Esophagus mucosa (tissue), 1 donor: ENCODE measurements around the gene SRPRA. TPM values are rescaled to one million over a fixed set of nuclear protein-coding genes. Genes with fewer than 3 reads are reported as not detected.
A peak's percentile ranks its signal among the peaks of the same experiment; 100 is the strongest.

Source experiments
- ATAC-seq: fragments of 200-7000 bp; cut with Tn5 transposase; one replicate; pipeline ENCODE4 v1.9.1; 2020
- total RNA-seq: library from RNA; stranded (reverse); gene quantifications from one replicate; pipeline ENCODE4 v1.2.4, GENCODE V29; 2023
- donor health status: DM: yes; HTN: yes; CAD: no.

Gene SRPRA
- total RNA-seq, 1 donor from 2014 or later = 49.0 TPM

GRCh38 chr11:126229858-126230540 lies 38.7 kb downstream of the SRPRA start:
- ATAC-seq = no peak

DNA sequence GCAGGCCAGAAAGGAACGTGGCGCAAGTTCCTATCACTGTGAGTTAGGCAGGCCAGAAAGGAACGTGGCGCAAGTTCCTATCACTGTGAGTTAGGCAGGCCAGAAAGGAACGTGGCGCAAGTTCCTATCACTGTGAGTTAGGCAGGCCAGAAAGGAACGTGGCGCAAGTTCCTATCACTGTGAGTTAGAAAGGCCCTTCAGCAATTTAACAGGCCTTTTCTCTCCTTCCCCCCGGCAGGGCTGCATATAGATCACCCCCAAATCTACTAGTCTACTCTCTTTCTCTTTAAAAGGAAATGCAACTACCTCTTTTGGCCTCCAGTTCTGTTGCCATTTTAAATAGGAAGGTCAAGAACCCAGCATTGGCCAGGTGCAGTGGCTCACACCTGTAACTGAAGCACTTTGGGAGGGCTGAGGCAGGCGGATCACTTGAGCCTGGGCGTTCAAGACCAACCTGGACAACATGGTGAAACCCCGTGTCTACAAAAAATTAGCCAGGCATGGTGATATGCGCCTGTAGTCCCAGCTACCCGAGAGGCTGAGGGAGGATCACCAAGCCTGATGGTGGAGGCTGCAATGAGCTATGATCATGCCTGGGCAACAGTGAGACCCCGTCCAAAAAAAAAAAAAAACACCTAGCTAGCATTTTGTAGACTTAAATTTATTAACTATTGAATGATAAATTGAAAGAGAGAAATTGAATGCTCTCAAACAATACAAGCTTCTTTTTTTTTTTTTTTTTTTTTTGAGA lies 42.2 kb downstream of the SRPRA start:
- no peak for ATAC-seq

- ATAC-seq = peak; percentile 51
Observed at GRCh38 chr11:126225295-126225665, 43.4 kb downstream of the SRPRA start.

DNA sequence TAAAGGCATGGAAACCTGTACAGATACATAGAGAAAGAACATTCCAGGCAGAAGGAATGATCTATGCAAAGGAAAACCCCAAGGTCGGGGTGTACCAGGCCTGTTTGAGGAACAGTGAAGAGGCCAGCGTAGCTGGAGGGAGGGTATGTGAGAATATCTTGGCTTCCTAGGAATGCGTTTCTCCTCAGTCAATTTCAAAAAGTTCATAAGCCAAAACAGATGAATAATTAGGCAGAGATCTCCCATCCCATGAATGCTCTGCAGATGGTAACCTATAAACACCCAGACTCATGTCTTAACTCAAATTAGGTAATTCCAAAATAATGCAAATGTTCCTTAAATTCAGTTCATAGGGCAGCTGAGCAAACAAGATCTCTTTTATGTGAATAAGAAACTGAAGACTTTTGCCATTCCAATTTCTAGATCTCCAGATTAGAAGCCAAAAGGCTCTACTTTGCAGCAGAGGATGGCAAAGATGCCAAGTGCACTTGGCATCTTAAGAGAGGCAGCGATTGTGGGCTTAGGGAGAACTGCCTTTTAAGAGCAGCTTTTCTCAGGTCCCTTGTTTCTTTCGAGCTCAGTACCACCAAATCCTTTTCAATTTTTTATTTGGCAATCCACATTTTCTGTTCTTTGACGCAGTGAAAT lies 43.9 kb downstream of the SRPRA start:
- no peak for ATAC-seq

DNA sequence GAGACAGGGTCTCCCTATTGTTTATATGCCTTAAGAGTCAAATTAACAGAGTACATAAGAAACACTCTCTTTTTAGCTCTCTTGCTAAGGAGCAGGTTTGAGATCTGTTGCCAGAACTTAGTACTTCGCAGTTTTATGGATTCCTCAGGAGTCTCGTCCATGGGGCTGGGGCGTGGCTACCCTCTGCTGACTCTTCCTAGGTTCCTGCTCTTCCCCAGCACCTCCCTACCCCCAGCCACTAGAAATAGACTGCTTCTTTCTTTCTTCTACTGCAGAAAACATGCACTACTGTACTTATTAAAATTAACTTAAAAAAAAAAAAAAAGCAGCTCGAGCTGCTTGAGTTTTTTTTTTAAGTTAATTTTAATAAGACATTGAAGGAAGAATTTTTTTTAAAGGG lies 49.1 kb downstream of the SRPRA start:
- no peak for ATAC-seq

GRCh38 chr11:126217491-126217890 lies 51.2 kb downstream of the SRPRA start:
- ATAC-seq = no peak

DNA sequence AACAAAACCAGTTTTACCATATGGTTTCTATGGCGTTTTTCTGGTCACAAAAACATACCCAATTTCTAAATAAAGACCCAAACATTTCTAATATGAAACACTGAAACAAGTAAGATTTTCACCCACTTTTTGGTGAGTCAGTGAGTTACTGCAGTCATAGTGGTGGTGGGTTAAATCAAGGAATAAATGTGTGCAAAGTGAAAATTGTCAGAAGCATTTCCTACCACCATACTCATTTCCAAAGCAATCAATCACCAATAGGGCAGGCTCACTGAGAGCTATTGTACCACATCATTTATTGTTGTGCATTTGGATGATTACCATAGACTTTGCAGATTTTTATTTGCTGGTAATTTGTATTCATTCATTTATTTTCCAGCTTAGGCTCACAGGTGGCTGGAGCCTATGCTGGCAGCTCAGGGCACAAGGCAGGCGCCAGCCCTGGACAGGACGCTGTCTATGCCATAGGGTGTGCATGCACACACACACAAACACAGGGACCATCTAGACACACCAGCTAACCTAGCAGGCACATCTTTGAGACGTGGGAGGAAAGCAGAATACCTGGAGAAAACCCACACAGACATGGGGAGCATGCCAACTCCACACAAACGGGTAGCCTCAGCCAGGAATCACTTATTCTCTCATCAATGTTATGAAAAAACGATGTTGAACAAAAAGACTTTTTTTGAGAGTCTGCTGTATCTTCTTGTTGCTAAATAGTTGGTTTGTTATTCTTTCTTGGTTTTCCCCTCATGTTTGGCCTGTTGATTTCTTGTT lies 52.0 kb downstream of the SRPRA start:
- no peak for ATAC-seq

DNA sequence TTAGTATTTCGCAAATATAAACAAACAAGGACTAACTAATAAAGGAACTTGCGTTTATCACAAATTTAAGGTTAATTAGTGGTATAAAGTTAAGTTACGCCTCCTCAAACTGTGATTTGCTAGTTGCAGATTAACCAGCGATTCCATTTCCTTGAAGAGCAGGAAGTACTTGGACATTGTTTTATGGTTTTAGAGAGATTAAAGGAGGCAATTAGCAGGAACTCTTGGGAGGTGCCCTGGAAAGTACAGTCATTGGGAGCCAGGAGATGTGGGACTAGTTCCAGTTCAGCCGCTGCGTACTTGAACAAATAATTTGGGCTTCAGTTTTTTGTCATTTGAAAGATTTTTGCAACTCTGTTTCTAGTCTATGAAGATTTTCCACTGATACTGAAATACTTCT lies 53.9 kb downstream of the SRPRA start:
- no peak for ATAC-seq

DNA sequence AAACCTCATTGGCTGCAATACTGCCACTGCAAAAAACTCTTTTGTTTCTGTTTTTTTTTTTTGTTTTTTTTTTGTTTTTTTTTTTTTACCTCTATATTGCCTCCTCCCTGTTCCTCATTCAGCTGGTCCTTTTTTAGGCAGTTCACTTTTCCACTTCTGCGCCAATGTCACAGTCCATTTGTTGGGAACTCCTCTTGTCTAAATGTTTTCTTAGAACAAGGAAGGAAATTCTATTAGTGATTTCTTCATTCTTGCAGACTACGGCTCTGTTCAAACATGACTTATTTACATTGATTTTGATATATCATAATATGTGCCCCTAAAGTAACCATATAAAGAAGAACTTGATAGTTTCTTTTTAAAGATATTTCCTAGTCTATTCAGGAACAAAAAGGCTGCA lies 54.3 kb downstream of the SRPRA start:
- no peak for ATAC-seq

Other genes starting within 250 kb of the SRPRA start
- 2.4 TPM for gene CDON, start 206.0 kb downstream of the SRPRA start, total RNA-seq
- gene RPUSD4, start 57.2 kb downstream of the SRPRA start, total RNA-seq = 18.3 TPM
- 6.6 TPM for gene FAM118B, start 57.1 kb downstream of the SRPRA start, total RNA-seq
- gene FOXRED1, start 259 bp upstream of the SRPRA start, total RNA-seq = 13.2 TPM
- 5.8 TPM for gene TIRAP, start 14.2 kb upstream of the SRPRA start, total RNA-seq
- 17.4 TPM for gene DCPS, start 35.2 kb upstream of the SRPRA start, total RNA-seq
- 54.2 TPM for gene ST3GAL4, start 86.8 kb upstream of the SRPRA start, total RNA-seq